ENCODE data around the gene ARHGAP19. TPM values are rescaled to one million over a fixed set of nuclear protein-coding genes. Genes with fewer than 3 reads are reported as not detected.

Gene ARHGAP19
- total RNA-seq, 3 donors from 2014 or later, result 6.4 to 34.4 (median 14.4) TPM

- H3K4me1 ChIP-seq, result no peaks in the 10 kb centered on the region
- TF ChIP-seq POLR2A (IDR thresholded peaks at IDR 0.05), result no peak
- TF ChIP-seq POLR2AphosphoS5 (IDR thresholded peaks at IDR 0.05), result no peak
- TF ChIP-seq CTCF (IDR thresholded peaks at IDR 0.05), result no peak
- peaks cover 2 to 15% of the 10 kb centered on the region in 2 donors for H3K27me3 ChIP-seq
- H3K9me3 ChIP-seq, result no peaks in the 10 kb centered on the region
- no peaks in the 10 kb centered on the region for H3K36me3 ChIP-seq
- peak in 1 of 2 donors; percentile 24 for DNase-seq (ENCODE audit: low spot score in 2 of 2)
- no peak overlapping the region for H3K4me3 ChIP-seq
- no peak overlapping the region for H3K27ac ChIP-seq
- intact Hi-C loops (cut with DNase I; ENCODE audit: low total_unique reads), result no loop called here
These were observed 112.6 kb downstream of the ARHGAP19 start for GRCh38 chr10:97179731-97180362.

- H3K36me3 ChIP-seq, result no peaks in the 10 kb centered on the region
- peaks cover 0 to 10% of the 10 kb centered on the region in 2 donors for H3K27me3 ChIP-seq
- no peak for TF ChIP-seq POLR2AphosphoS5 (IDR thresholded peaks at IDR 0.05)
- no peak for TF ChIP-seq CTCF (IDR thresholded peaks at IDR 0.05)
- no peak for TF ChIP-seq POLR2A (IDR thresholded peaks at IDR 0.05)
- no peaks in the 10 kb centered on the region for H3K4me1 ChIP-seq
- intact Hi-C loops (cut with DNase I; ENCODE audit: low total_unique reads), result no loop called here
- no peaks in the 10 kb centered on the region for H3K9me3 ChIP-seq
- H3K4me3 ChIP-seq, result no peak overlapping the region
- no peak overlapping the region for H3K27ac ChIP-seq
- DNase-seq (ENCODE audit: low spot score in 2 of 2), result no peak
These were observed 113.1 kb downstream of the ARHGAP19 start for GRCh38 chr10:97179311-97179710.

GRCh38 chr10:97178074-97178473 lies 114.4 kb downstream of the ARHGAP19 start:
- H3K4me3 ChIP-seq, result no peak overlapping the region
- intact Hi-C loops (cut with DNase I; ENCODE audit: low total_unique reads), result no loop called here
- peaks cover 0 to 4% of the 10 kb centered on the region in 2 donors for H3K27me3 ChIP-seq

GRCh38 chr10:97176226-97176625 lies 116.2 kb downstream of the ARHGAP19 start:
- no peaks in the 10 kb centered on the region for H3K36me3 ChIP-seq
- peak in 1 of 2 donors; percentile 36 for DNase-seq (ENCODE audit: low spot score in 2 of 2)
- H3K9me3 ChIP-seq, result no peaks in the 10 kb centered on the region
- H3K4me3 ChIP-seq, result no peak overlapping the region
- intact Hi-C loops (cut with DNase I; ENCODE audit: low total_unique reads), result no loop called here
- no peak for TF ChIP-seq POLR2A (IDR thresholded peaks at IDR 0.05)
- no peak for TF ChIP-seq POLR2AphosphoS5 (IDR thresholded peaks at IDR 0.05)
- TF ChIP-seq CTCF (IDR thresholded peaks at IDR 0.05), result no peak
- peaks cover 0 to 4% of the 10 kb centered on the region in 2 donors for H3K27me3 ChIP-seq
- H3K27ac ChIP-seq, result no peak overlapping the region
- no peaks in the 10 kb centered on the region for H3K4me1 ChIP-seq

More at GRCh38 chr10:97178074-97178473, 114.4 kb downstream of the ARHGAP19 start:
- Histone ChIP-seq H3K9me3 (no peaks in the 10 kb centered on the region), H3K36me3 (no peaks in the 10 kb centered on the region), H3K4me1 (no peaks in the 10 kb centered on the region), H3K27ac (no peak overlapping the region)
- TF ChIP-seq CTCF (IDR thresholded peaks at IDR 0.05) (no peak), POLR2AphosphoS5 (IDR thresholded peaks at IDR 0.05) (no peak), POLR2A (IDR thresholded peaks at IDR 0.05) (no peak)
- DNase-seq (ENCODE audit: low spot score in 2 of 2), result peak in 1 of 2 donors; percentile 1

- no peaks in the 10 kb centered on the region for H3K4me1 ChIP-seq
- DNase-seq (ENCODE audit: low spot score in 2 of 2), result peak in 1 of 2 donors; percentile 48
- no peaks in the 10 kb centered on the region for H3K9me3 ChIP-seq
- intact Hi-C loops (cut with DNase I; ENCODE audit: low total_unique reads), result no loop called here
- no peak overlapping the region for H3K4me3 ChIP-seq
- peaks cover 0 to 4% of the 10 kb centered on the region in 2 donors for H3K27me3 ChIP-seq
- H3K27ac ChIP-seq, result no peak overlapping the region
- H3K36me3 ChIP-seq, result no peaks in the 10 kb centered on the region
- TF ChIP-seq CTCF (IDR thresholded peaks at IDR 0.05) (no peak), POLR2AphosphoS5 (IDR thresholded peaks at IDR 0.05) (no peak), POLR2A (IDR thresholded peaks at IDR 0.05) (no peak)
These were observed 116.9 kb downstream of the ARHGAP19 start for GRCh38 chr10:97175586-97175985.
